CD4-positive, alpha-beta T cell treated with Interleukin-1 beta for 1 hour (primary cell): Measurements from ENCODE around the gene SLC43A1.
A peak's percentile ranks its signal among the peaks of the same experiment; 100 is the strongest.
"Not testable (repeated sequence)": the region's sequence is repeated elsewhere in the genome, so short reads cannot be mapped to it uniquely, and the experiment has no call there.

ENCODE experiments used
- DNase-seq, 2 donors: peaks; one replicate each; pipeline ENCODE4 v3.0.0-alpha.2; 2020 to 2022

SLC43A1 gene

DNA sequence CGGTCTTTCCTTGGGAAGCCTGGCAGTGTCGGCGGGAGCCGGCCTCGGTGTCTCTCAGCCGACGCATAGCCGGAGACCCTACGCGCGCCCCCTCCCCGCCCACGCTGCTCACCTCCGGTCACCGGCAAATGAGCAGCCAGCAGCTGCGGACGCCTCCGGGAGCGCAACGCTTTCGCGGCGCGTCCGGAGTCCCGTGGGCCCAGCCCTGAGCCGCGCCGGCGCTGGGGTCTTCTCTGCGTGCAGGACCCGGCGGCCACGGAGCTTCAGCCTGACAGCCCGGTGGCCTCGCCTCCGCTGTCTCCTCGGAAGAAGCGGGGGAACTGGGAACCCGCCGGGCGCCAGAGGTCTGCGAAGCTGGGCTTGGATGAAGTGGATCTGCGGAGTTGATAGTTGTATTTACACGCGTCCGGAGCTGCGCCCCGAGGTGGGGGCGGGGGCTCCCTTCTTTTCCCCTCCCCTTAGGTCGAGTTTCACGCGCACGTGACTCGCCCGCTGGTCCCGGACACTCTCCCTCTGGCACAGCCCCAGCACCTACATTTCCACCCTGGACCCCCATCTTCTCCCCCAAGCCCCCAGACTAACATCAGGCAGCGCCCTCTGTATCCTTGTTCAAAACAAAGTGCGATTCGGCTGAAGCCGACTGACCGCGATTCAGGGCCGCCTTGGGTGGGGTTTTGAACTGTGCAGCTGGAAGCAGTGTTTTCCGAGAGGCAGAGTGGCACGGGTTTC is at the start of gene SLC43A1:
Gene SLC43A1, minus strand, starts transcription at position 371 of the 729 bp plus-strand sequence. CDS start 1,591 bp downstream, outside the sequence.
- DNase-seq = no peak

DNA sequence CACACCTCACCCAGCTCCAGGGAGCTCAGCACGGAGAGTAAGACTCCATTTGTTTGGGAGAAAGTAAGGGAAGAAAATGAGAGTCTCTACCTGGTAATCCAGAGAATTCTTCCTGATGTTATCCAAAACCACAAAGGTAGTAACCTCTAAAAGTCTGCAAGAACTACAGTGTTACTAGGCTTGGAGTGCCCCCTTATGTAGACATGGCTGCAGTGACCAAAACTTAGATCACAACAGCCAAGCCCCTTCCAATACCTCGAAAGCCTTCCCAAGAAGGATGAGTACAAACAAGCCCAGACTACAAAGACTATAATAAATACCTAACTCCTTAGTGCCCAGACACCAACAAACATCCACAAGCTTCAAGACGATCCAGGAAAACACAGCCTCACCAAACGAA is 47.1 kb upstream of the SLC43A1 start:
- no peak for DNase-seq

DNA sequence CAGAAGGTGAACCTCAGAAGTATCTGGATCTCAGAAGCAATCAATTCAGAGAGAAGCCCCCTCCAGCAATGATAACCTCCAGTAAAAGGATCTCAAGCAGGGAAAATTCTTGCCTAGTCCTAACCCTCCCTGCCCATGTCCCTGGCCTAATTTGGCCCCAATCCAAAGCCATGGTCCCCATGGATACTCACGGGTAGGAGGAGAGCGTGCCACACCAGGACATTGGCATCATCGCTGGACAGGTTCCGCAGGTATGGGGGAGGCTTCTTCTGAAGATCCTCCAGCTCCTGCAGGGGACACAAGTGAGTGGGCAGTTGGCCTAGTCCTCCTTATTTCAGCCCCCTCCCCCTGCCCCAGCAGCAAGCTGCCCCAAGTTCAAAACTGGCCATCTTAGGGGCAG is 44.6 kb upstream of the SLC43A1 start:
- DNase-seq = no peak

DNA sequence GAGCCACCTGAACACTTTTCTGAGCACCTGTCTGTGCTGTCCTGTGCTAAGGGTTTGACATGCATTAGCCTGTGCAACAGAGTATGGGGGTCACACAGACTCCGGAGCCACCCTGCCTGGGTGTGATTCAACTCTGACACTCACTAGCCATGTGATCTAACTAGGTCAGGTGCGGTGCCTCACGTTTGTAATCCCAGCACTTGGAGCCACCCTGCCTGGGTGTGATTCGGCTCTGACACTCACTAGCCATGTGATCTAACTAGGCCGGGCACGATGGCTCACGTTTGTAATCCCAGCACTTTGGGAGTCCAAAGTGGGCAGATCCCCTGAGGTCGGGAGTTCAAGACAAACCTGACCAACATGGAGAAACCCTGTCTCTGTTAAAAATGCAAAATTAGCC is 40.5 kb upstream of the SLC43A1 start:
- no peak for DNase-seq

DNA sequence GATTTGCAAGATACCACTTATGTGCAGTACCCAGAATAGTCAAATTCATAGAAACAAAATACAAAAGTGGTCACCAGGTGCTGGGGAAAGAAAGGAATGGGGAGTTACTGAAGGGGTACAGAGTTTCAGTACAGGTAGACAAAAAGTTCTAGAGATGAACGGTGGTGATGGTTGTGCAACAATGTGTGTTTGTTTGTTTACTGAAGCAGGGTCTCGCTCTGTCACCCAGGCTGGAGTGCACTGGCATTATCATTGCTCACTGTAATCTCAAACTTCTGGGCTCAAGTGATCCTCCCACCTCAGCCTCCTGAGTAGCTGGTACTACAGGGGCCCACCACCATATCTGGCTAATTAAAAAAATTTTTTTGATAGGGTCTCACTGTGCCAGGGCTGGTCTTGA is 39.9 kb upstream of the SLC43A1 start:
- no peak for DNase-seq

DNA sequence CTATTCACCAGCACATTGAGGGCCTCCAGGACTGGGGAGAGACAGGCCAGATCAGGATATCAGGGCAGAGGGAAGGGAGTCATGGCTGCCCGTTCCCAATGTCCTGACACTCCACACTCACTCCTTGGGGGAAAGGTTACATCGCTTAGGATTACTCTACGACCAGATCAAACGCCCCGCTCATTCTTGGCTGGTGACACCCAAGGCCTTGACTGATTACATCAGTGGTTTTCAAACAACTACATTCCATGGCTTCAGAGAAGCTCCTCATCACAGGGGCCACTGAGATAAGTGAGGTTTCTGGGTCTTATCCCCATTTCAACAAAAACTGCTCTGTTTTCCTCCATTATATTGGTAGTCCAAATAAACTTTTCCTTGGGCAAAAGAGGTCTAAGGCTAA is 37.0 kb upstream of the SLC43A1 start:
- DNase-seq = no peak

DNA sequence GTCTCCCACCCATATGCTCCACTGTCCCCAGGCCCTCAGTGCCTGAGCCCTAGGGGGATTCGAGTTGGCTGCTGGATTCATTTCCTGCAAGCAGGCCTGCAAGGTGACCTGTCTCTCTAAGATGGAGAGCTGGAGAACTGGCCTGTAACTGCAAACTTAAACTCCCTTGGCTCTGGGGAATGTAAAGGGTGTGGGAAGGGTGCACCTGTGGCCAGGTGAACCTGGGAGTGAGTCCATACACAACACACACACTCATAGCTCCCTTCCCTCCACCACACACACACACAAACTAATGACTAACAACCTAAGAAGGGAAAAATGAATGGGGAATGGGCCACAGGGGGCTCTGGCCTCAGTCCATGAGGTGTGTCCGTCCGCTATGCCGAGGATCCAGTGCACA is 36.4 kb upstream of the SLC43A1 start:
- no peak for DNase-seq

DNA sequence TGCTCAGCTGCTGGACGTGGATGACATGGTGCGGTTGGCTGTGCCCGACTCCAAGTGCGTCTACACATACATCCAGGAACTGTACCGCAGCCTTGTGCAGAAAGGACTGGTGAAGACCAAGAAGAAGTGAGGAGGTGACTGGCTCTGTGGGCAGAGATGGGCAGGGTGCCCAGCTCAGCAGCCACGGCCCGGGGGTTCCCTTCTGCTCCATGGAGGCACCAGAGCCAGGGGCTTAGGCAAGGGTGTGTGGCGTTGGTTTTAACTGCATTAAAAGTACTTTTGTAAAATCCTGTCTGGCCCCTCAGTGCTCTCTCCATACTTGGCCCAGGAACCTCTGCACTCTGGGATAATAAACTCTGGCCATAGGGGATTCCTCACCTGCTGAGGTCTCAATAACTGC is 34.5 kb upstream of the SLC43A1 start:
- DNase-seq = no peak

DNA sequence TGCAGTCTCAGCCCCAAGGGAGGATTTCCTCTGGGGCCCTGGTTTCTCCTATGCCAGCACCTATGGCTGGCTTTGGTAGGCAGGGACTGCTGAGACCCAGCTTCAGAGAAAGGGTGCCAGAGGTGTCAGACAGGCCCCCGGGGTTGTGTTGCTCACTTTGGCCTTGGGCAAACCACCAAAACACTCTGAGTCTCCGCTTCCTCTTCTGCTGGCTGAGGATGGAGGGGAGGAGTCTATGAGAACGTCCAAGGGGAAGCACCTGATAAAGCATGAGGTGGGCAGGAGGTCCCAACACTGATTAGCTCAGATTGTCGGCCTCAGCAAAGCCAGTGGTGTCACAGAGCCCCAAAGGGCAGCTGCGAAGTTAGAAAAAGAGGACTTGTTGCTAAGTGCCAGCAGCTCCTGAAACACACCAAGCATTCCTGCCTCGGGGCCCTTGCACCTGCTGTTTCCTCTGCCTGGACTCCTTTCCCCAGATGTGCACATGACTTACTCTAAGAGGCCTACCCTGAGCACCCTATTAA is 32.4 kb upstream of the SLC43A1 start:
- peak in 1 of 2 donors; percentile 27 for DNase-seq

DNA sequence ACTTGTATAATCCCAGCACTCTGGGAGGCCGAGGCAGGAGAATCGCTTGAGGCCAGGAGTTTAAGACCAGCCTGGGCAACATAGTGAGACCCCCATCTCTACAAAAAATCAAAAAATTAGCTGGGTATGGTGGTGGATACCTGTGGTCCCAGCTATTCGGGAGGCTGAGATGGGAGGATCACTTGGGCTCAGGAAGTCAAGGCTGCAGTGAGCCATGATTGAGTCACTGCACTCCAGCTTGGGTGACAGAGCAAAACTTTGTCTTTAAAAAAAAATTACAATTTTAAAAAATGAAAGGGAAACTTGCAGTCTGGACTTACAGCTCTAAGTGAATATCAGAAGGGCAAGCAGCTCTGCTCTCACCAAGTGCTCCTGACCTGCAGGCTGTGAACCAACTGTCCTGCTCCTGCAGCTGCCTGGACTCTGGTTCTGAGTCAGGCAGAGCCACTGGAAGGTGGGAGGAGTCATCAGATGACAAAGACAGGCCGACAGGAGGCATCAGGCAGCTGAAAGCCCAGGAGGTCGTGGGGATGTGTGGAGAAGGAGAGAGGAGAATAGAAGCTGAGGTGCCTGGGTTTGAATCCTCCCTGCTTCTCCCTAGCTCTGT is 31.5 kb upstream of the SLC43A1 start:
- DNase-seq = no peak

DNA sequence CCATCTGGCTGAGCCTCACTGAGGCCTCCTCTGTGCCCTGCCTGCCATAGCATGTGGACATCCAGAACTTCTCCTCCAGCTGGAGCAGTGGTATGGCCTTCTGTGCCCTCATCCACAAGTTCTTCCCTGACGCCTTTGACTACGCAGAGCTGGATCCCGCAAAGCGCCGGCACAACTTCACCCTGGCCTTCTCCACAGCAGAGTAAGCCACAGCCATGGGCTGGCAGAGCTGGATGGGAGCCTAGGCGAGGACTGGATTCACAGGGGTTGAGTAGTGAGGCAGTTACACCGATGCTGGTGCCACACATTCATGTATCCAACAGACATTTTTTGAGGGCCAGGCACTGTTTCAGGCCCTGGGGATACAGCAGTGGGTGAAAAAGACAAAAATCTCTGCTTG is 30.9 kb upstream of the SLC43A1 start:
- no peak for DNase-seq

DNA sequence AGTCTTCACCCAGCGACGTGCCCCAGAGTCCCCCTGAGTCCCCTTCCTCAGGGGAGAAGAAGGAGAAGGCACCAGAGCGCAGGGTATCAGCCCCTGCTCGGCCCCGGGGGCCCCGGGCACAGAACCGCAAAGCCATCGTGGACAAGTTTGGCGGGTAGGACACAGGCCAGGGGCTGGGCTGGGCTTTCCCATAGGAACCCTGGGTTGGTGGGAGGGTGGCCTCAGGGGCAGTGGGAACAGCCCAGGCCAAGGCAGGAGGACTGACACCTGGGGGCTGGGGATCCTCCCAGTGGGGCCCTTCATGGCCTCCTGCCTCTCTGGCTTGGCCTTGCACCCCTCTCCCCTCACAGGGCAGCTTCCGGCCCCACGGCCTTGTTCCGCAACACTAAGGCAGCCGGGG is 30.4 kb upstream of the SLC43A1 start:
- no peak for DNase-seq

DNA sequence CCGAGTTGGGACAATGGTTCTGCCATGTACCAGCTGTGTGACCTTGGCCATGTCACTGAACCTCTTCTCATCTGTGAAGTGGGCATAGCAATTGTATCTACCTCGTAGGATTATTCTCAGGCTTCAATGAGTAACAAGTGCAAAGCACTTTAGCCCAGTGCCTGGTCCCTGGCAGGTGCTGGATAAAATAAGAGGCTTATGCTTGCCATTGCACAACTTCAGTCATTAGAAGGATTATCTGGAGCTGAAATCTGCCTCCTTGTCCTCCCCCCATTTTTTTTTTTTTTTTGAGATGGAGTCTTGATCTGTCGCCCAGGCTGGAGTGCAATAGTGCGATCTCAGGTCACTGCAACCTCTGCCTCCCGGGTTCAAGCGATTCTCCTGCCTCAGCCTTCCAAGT is 29.1 kb upstream of the SLC43A1 start:
- DNase-seq = no peak

DNA sequence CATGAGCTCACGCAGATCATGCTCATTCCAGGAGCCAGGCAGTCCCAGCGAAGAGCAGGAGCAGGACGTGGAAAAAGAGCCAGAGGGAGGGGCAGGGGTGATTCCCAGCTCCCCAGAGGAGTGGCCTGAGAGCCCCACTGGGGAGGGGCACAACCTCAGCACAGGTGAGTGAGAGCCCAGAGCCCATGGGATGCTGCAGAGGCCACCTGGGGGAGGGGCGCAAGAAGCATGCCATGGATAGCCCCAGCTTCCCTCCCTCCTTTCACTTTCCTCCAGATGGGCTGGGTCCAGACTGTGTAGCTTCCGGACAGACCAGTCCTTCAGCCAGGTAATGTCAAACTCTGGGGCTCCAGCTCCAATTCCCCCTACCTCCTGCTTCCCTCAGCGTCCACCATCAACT is 28.1 kb upstream of the SLC43A1 start:
- no peak for DNase-seq

DNA sequence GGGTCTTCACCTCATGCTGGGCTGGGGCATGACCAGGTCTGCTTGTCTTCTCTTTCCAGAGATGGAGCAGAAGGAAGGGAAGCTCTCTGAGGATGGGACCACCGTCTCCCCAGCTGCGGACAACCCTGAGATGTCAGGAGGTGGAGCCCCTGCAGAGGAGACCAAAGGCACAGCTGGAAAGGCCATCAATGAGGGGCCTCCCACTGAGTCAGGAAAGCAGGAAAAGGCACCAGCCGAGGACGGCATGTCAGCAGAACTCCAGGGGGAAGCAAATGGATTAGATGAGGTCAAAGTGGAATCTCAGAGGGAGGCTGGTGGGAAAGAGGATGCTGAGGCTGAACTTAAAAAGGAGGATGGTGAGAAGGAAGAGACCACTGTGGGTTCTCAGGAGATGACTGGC is 27.1 kb upstream of the SLC43A1 start:
- DNase-seq = no peak

DNA sequence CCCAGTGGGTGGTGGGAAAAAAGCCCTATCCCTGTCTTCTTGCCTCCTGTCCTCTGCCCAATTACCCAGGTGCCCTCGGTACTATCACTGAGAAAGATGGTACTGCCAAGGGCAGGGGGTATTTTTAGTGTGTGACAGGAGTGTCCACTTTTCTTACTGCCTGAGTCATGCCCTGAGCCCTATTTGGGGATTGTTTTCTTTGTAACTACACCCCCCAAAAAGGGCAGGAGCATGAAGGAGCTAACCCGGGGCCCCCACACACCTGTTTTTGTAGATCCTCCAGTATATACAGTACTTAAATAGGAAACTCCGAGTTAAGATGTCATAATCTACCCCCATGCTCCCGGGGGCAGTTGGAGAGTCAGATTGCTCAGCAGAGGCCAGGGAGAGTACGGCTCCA is 25.7 kb upstream of the SLC43A1 start:
- no peak for DNase-seq

DNA sequence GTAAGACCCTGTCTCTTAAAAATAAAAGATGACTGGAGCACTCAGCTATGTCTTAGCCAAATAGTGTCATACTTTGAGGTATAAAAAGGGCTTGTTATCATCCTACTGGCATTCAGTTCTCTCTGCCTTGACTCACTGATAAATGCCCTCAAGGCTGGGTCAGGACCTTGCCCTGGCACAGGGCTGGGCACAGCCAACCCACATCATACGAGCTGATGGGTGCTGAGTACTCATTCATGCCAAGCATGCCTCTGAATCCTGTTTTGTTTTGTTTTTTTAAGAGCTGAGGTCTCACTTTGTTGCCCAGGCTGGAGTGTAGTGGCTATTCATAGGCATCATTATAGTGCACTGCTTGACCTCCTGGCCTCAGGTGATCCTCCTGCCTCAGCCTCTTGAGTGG is 23.8 kb upstream of the SLC43A1 start:
- DNase-seq = no peak

DNA sequence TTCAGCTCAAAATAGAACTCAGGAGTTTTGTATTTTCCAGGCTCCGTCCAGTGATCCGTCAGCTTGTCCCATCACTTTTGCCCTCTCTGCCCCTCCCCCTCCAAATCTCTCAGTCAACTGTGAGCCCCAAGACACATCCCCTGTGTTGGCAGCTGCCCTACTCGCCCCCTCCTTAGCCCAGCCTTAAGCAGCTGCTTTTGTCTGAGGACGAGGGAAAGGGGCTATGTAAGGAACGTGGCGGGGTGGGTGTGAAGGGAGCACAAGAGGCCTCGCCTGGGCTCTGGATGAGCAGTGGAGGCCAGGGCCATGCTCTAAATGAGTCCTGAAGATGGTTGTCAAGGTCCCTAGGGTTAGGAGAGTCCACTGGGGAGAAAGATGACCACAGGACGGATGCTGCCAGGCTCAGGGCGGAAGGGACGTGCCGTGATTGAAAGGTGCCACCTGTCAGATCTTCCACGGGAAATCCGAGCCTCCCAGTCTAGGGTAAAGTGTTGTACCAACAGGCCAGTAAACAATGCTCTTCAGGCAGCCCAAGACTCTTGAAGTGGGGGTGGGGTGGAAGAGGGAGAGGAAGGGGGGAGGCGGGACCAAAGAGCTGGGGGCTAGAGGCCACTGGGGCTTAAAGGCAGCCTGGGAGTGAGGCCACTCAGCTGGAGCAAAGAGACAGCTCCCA is 21.6 kb upstream of the SLC43A1 start, which contains the start of gene SMTNL1:
Gene SMTNL1, plus strand, starts transcription at position 649 of the 673 bp plus-strand sequence. CDS start 5,048 bp downstream, outside the sequence.
- DNase-seq = no peak

DNA sequence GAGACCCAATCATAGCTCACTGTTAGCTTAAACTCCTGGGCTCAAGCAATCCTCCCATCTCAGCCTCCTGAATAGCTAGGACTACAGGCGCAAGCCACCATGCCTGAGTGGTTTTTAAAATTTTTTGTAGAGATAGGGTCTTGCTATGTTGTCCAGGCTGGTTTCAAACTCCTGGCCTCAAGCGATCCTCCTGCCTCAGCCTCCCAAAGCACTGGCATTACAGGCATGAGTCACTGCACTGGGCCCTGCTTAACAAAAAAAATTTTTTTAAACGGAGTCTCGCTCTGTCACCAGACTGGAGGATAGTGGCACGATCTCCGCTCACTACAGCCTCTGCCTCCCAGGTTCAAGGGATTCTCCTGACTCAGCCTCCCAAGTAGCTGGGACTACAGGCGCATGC is 18.9 kb upstream of the SLC43A1 start:
- DNase-seq = not testable (repeated sequence)

DNA sequence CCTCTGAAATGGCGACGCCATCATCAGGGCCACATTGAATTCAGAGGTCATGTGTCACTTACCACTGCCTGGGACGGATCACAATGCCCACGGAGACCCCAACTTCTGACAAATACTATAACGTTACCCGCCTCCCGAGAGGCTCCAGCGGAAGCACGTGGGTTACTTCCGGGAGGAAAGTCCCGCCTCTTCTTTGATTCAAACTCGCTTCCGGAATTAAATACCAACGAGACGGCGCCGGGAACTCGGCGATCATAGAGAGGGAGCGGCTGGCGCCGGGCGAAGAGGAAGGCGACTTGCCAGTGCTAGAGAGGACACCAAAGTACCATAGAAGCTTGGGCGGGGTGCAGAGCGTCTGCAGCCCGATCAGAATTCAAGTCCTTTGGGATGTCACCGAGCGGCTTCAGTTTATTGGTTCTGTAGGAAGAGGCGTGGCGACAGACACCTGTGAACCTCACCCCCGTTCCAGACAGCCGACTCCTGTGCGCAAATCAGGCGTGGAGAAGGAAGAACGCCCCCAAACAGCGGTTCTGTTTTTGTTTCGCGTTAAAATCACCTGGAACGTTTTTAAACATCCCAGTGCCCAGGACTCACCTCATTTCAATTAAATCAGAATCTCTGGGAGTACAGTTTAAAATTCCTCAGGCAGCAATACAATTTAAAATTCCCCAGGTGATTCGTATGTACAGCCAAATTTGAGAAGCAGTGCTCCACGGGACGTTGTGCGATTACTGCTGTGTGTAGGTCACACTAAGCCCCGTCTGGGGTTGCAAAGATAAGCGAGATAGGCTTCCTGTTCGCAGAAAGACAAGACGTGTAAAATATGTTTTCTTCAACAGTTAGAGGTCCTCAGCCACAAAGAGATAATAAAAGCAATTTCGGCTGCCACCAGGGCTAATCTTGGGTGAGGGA is 15.3 kb upstream of the SLC43A1 start, which contains the start of gene TIMM10:
Gene TIMM10, minus strand, starts transcription at position 159 of the 912 bp plus-strand sequence. CDS start 565 bp downstream, outside the sequence.
- peak; percentile 96 to 97 for DNase-seq

DNA sequence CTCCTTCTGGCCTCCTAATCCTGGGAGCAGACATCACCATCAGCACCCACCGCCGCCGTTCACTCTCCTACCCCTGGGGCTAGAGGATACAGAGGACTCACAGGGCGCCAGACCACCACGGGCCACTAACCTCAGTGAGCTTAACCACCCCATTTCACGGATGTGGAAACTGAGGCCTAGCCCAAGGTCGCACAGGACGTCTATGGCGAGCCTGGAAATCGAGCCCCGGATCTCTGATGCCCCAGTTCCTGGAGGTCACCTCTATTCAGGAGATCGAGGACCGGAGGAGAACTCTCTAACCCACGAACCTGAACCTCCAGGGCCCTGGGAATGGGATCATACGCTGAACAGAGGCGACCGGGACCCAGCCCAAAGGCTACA is 14.7 kb upstream of the SLC43A1 start:
- no peak for DNase-seq

DNA sequence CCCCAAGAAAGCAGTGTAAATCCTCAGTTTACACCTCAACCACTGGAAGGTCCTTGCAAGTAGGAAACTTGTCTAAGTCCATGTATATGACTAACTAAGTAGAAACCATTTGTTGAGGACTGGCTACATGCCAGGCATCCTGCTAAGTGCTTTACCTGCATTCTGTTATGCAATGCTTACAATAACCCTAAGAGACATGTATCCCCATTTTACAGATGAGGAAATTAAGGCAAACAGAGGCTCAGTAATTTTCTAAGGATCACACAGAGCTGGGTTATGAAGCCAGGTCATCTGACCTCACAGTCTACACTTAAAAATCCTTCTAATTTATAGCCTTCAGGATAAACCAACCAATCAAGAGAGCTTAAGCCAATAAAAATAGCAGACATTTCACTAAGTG is 13.5 kb upstream of the SLC43A1 start:
- no peak for DNase-seq
